Daoy (cell line): ENCODE measurements around the gene WIZ. TPM values are rescaled to one million over a fixed set of nuclear protein-coding genes. Genes with fewer than 3 reads are reported as not detected.
"Not testable (repeated sequence)": the region's sequence is repeated elsewhere in the genome, so short reads cannot be mapped to it uniquely, and the experiment has no call there.

Experiments
- DNase-seq: peaks from one replicate; pipeline ENCODE4 v3.0.0-alpha.2; 2015; ENCODE audit warnings: low read depth
- total RNA-seq: library from RNA; depleted of rRNA; stranded (reverse); fragments of >200 nt; shearing (Covaris generic); gene quantifications from 2 replicates; pipeline ENCODE4 v1.2.3, GENCODE V29; 2014; rRNA removed

WIZ gene, protein sequence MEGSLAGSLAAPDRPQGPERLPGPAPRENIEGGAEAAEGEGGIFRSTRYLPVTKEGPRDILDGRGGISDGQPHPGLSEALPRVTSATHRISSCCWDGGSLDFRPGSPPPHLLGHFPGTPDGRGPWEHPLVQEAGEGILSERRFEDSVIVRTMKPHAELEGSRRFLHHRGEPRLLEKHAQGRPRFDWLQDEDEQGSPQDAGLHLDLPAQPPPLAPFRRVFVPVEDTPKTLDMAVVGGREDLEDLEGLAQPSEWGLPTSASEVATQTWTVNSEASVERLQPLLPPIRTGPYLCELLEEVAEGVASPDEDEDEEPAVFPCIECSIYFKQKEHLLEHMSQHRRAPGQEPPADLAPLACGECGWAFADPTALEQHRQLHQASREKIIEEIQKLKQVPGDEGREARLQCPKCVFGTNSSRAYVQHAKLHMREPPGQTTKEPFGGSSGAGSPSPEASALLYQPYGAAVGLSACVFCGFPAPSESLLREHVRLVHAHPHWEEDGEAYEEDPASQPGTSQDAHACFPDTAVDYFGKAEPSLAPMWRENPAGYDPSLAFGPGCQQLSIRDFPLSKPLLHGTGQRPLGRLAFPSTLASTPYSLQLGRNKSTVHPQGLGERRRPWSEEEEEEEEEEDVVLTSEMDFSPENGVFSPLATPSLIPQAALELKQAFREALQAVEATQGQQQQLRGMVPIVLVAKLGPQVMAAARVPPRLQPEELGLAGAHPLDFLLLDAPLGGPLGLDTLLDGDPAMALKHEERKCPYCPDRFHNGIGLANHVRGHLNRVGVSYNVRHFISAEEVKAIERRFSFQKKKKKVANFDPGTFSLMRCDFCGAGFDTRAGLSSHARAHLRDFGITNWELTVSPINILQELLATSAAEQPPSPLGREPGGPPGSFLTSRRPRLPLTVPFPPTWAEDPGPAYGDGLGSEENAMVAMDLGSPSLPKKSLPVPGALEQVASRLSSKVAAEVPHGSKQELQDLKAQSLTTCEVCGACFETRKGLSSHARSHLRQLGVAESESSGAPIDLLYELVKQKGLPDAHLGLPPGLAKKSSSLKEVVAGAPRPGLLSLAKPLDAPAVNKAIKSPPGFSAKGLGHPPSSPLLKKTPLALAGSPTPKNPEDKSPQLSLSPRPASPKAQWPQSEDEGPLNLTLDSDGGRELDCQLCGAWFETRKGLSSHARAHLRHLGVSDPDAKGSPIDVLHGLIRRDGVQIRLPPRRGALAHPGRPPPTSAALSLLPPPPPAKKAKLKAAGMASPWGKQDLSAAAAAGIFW (N-terminal part only)
- 5.7 and 7.0 TPM in 2 replicates for total RNA-seq

DNA sequence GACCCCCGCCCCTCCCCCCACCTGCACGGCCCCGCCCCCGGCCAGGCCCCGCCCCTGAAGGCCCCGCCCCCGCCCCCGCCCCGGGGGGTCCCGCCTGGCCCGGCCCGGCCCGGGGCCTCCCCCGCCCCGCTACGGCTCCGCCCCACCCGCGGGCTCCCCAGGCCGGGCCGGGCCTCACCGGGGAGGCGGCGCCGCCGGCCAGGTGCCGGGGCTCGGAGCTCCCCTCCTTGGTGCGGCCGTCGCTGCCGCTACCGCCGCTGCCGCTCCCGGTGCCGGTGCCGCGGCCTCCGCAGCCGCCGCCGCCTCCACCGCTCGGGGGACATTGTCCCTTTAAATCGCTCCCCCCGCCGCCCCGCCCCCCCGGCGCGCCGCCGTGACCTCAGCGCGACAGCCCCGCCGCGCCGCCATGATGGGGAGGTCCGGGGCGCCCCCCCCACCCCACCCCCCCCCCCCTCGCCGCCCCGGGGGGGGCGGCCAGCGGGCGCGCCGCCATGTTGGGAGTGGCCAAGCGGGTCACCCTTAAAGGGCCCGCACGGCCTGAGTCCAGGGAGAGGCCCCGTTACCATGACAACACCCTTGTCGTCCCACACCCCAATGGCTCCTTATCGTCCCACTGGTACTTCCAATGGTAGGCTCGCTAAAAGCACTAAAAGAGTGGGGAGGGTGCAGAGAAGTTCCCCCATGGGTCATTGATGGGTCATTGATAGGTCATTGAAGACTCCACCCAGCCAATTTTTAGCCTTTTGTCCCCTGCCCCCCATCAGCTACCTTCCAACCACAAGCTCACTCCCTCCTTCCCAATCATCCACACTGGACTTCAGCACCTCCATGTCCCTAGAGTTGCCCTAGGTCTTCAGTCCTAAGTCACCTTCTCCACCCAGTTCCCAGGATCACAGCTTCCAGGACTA lies at the start of gene WIZ:
WIZ (minus strand) TSS at position 337 of the 908 bp plus-strand sequence. CDS start 1,649 bp downstream, outside the sequence.
- DNase-seq = peak; percentile 87

DNA sequence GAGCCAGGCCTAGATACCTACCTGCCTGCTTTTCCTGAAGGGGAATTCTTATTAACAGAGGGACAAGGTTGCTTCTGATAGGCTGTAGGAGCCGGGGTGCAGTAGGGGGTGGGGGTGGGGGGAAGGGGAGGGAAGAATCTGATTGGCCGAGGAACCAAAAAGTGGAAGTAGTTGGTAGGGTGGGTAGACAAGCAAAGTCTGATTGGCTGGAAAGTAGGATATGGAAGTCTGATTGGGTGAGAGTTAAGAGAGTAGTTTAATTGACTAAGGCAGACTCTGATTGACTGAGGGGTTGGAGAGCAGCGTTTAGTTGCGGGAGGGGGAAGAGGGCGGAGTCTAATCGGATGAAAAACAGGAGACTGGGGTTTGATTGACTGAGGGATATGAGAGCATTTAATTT lies 49.2 kb upstream of the WIZ start:
- DNase-seq = peak; percentile 23

DNA sequence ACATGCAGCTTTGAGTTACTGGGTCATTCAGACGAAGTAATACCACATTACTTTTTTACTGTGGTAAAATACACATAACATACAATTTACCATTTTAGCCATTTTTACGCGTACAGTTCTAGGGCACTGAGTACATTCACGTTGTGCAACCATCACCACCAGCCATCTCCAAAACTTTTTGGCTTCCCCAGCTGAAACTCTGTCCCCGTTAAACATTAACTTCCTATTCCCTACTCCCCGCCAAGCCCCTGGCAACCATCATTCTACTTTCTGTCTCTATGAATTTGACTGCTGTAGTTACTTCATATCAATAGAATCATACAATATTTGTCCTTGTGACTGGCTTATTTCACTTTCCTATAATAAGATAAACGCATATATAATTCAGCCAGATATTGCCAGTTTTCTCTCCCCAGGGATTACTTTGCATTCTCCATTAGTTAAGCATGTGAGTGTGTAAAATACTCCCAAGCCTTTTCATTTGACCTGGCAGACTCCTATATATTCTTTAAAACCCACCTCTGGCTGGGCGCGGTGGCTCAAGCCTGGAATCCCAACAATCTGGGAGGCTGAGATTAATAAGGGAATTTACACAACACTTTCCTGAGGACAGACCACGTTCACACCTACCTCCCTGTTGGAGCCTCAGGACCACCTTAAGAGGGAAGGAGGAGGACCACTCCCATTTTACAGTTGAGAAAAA lies 48.6 kb upstream of the WIZ start:
- DNase-seq = no peak

DNA sequence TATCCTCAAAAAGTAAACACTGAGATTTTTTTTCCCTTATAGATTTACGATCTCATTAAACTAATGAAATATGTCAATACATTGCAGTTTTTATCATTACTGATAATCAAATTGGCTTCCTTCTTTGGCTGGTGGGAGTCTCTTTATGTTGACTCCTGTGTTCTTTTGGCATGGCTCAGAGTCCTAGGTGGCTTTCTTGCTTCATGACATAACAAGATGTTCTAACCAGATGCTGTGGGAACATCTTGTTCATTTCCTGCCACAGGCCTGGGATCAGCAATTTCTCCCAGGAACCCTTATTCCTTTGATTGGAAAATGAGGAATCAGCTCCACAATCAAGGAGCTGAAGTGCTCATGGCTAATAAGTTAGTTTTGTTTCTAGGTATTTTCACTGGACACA lies 45.4 kb upstream of the WIZ start:
- DNase-seq = no peak

DNA sequence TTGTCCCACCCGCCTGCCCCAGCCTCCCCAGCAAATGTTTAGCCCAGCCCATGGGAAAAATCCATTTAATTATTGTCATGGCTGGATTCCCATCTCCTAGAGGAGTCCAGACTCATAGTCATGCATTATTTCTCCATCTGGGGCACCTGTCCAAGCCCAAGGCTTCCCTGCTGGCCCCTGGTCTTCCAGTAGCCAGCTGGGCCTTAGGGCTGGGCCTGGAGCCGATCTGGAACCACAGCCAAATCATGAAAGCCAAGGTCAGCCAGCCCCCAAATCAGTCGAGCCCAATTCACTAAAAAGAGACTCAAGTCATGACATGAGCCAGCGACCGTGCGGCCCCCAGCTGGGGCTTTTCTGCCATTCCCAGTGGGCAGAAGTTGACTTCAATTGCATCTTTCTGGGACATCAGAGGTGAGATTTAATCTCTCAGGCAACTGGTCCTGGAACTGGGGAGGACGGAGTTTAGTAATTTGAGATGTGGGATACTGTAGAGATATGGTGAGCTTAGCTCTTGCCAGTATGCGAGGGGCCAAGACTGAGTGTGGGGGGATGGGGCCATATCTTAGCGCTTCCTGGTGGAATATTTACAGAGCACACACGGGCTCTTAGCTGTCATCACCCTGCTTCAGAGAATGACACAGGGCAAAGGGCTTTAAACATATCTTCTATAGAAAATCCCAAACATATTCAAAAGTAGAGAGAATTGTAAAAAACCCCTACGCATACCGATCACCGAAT lies 38.9 kb upstream of the WIZ start:
- DNase-seq = no peak

DNA sequence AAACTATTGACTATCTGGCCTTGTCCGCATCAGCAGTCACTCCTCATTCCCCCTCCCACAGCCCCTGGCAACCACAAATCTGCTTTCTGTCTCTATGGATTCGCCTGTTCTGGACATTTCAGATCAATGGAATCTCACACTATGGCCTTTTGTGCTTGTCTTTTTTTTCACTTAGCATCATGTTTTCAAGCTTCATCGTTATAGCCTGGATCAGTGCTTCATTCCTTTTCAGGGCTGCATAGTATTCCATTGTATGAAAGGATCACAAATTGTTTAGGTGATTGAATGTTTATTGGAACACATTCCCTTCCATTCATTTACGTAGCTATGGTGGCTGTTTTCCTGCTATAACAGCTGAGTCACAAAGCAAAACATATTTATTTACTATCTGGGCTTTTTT lies 37.3 kb upstream of the WIZ start:
- DNase-seq = no peak

DNA sequence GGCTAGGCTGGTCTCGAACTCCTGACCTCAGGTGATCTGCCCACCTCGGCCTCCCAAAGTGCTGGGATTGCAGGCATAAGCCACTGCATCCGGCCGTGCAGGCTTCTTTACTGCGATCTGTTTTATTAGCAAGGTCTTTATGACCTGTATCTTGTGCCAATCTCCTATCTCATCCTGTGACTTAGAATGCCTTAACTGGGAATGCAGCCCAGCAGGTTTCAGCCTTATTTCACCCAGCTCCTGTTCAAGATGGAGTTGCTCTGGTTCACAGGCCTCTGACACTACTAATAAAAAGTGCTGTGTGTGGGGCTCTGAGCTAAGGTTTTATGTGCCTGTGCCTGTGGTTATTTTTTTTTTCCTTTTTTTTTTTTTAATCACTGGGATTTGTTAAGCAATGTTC lies 36.0 kb upstream of the WIZ start:
- not testable (repeated sequence) for DNase-seq

DNA sequence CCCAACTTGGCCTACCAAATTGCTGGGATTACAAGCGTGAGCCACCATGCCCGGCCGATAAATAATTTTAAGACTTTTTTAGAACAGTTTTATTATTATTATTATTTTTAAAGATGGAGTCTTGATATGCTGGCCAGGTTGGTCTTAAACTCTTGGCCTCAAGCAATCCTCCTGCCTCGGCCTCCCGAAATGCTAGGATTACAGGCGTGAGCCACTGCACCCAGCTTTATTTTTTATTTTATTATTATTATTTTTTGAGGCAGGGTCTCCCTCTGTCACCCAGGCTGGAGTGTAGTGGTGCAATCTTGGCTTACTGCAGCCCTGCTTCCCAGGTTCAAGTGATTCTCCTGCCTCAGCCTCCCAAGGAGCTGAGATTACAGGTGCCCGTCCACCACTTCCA lies 31.2 kb upstream of the WIZ start:
- DNase-seq = not testable (repeated sequence)

DNA sequence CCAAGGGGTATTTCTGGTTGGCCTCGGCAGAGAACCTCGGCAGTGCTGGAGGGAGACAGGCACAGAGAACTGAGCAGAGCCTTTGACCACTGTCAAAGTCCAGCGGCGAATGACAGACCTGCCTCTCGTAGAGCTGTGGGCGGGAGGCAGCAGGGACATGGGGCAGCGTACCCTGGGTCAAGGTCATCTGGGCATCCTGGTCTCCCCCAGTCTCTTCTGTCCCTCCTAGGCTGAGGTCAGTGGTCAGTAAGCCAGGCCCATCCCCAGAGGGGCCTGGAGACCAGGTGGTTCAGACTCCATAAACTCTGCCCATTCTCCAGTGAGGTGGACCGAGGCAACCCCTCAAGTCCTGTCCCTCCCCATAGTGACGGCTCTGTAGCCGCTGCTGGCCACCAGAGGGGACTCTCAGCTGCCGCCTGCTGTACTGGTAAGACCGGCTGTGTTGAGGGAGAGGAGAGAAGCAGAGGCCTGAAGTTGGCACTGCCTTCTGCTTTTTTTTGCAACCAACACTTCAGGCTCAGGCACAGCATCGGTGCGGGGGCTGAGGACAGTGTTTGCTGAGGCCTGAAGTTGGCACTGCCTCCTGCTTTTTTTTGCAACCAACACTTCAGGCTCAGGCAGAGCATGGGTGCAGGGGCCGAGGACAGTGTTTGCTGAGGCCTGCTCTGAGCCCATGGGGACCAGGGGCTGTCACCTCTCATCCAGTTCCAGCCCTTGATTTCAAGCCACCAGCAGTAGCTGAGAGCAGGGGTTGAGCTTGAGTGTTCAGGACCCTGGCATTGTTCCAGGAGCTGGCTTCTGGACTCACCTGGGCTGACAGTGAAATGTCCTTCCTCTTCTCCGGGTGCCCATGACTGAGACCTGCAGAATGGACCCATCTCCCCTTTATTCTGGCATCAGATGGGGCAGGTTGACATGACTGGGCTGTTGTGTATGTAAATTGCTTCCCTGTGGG lies 29.9 kb upstream of the WIZ start, which contains the start of gene PGLYRP2:
PGLYRP2 (minus strand) TSS at position 111 of the 955 bp plus-strand sequence. CDS start 130 bp downstream, outside the sequence.
- DNase-seq = peak; percentile 30

DNA sequence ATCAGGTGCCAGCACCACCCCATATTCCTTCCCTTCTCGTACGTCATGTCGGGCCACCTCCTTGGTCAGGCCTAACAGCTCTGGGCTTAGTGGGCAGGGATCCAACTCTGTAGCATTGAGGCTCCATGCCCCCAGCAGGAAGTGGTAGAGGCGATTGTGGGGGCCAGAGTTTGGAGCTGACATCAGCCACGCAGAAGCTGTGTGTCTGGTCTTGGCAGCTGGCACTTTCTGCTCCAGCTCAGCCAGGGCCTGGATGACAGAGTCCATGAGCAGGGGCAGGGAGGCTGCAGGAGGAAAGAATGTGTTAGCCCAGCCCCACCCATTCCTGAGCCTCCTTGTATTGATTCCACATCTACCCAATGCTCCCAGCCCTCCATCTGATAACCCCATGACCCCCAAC lies 26.6 kb upstream of the WIZ start:
- no peak for DNase-seq

DNA sequence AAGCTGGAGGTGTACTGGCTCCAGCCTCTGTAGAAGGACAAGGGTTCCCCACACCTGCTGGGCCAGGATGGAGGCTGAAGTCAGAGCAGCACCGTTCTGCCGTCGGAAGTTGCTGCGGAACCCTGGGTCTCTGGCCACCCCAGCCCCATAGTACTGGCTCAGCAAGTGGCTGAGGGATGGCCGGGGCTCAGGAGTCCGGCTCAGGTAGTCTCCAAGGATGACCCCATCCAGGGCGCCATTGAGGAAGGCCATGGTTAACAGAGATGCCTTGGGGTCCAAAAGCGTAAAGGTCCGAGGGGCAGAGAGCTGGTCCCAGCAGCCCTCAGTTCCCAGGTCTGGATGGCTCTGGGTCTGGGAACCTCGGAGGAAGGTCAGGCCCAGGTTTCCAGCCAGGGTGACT lies 25.9 kb upstream of the WIZ start:
- no peak for DNase-seq

DNA sequence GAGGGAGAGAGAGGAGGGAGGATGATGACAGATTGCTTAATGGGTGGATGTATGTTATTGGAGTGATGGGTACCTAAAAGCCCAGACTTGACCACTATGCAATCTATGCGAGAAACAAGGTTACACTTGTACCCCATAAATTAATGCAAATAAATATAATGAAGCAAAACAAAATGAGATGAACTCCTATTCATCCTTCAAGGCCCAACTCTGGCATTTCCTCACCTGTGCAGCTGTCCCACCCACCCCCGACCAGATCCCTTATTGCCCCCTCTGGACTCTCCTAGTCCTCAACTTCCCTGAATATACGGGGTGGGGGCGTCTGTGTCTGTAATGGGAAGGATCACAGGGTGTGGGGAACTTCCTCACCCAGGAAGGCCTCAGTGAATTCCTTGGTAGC lies 25.4 kb upstream of the WIZ start:
- no peak for DNase-seq

DNA sequence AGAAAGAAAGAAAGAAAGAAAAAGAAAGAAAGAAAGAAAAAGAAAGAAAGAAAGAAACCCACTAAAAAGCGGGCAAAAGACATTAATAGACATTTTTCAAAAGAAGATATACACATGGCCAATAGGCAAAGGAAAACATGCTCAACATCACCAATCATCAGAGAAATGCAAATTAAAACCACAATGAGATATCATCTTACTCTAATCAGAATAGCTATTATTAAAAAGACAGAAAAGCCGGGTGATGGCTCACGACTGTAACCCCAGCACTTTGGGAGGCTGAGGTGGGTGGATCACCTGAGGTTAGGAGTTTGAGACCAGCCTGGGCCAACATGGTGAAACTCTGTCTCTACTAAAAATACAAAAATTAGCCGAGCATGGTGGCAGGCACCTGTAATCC lies 24.1 kb upstream of the WIZ start:
- DNase-seq = not testable (repeated sequence)

DNA sequence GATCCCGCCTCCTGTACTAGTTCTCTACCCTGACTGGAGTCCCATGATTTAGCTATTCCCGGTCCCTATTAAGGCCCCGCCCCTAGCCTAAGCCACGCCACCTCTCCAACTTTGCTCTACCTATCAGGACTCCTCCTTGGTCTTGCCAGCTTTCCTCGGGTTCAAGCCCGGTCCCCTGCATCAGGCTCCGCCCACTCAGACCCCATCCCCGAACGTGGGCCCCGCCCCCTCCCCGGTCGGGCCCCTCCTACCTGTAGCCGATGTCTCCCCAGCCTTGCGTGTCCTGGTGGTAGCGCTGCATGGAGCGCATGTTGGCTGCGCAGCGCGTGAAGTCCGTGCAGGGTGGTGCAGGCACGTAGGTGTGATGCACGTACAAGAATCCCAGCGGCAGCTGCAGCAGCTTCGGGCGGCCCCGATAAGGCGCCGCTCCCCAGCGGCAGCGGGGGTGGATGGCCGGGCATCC lies 21.9 kb upstream of the WIZ start:
- DNase-seq = no peak

DNA sequence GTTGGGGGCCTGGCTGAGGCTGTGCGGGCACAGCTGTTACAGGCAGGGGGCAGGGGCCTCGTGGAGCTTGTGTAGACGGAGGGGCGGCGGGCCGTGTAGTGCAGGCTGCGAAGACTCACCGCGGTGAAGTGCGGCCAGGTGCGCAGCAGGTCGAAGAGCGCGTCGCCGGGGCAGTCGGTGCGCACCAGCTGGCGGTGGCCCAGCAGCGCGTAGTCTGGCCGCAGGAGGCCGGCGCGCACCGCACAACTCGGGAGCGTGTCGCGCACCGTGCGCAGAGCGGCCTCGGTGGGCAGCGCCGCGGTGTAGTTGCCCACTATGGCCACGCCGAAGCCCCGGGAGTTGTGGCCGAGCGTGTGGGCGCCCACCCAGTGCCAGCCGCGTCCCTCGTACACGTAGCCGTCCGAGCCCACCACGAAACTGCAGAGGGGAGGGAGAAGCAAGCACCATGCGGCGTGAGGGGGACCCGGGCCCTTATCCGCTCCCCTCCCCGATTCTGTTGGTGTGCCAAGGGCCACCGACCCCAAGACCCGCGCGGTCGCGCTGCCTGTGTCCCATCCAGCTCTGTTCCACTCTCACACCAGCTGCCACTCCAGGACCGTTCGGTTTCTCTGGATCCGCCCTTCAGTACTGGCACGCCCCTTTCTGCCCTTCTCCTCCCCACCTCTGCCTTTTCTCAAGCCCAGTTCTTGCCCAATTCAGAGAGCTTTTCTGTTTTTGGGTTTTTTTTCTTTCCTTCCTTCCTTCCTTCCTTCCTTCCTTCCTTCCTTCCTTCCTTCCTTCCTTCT lies 19.9 kb upstream of the WIZ start:
- peak; percentile 41 for DNase-seq

DNA sequence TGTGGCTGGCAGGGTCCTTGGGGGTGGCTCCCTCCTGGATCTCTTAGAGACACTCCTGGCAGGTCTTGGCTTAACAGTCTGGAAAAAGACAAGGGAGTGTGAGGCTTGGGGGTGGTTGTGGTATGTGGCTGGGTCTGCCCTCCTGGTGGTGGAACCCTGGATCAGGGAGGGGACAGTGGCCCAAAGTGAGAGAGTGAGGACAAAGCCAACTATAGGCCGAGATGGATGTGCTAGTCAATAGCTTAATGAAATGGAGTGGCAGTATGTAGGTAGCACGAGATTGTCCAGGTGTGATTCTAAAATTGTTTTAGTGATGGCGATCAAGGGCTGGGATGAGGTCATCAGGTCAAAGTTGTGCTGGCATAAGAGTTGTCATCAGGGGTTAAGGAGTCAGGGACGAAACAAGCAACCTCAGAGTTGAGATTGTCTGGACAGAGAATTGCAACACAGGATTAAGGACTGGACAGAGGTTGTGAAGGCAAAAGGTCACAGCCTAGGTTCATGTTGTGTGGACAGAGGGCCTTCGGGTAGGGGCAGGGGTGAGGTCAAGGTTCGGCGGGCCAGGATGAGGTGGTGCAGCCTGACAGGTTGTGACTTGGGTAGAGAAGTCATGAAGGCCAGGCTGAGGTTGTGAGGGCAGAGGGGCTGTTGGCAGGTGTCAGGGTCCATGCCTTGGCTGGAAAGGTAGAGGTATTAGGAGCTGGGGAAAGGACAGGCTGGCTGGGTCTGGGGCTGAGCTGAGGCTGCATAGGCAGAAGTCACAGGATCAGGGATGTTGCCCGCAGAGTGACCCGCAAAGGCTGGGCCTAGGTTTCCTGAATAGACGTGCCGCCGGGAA lies 19.1 kb upstream of the WIZ start:
- DNase-seq = no peak
